Panc1 (cell line): ENCODE measurements around the gene FARP1. TPM values are rescaled to one million over a fixed set of nuclear protein-coding genes. Genes with fewer than 3 reads are reported as not detected.
A peak's percentile ranks its signal among the peaks of the same experiment; 100 is the strongest.

Experiments
- ATAC-seq: fragments of 200-7000 bp; cut with Tn5 transposase; 2 replicates; pipeline ENCODE4 v1.9.1; 2020; ENCODE audit warnings: mild to moderate bottlenecking, moderate library complexity
- BruUV-seq: library from RNA; stranded (reverse); fragments of 400-500 nt; replicated peaks from 2 replicates; lab custom pipeline; 2021; lab: Mats Ljungman, UMichigan
- CTCF ChIA-PET: fragments of 300-600 bp; sonication (Branson Sonifier 250); formaldehyde crosslinking; loops from one replicate; lab custom pipeline; 2022; ENCODE audit warnings: antibody characterized with exemption; lab: Charles Lee
- POLR2A ChIA-PET: fragments of 300-600 bp; sonication (Branson Sonifier 250); formaldehyde crosslinking; loops from one replicate; lab custom pipeline; 2022; ENCODE audit warnings: antibody characterized with exemption; lab: Charles Lee
- DNase-seq: peaks from one replicate; pipeline ENCODE4 v3.0.0-alpha.2; 2010; ENCODE audit warnings: low read depth, low spot score
- H3K27ac ChIP-seq: 2 replicates; pipeline ENCODE4 v1.5.1; 2011; ENCODE audit warnings: mild to moderate bottlenecking, low read length, inconsistent platforms
- H3K27me3 ChIP-seq: fragments of 200-500 bp; sonication (Bioruptor generic); 2 replicates; pipeline ENCODE4 v1.6.0; 2014; ENCODE audit warnings: low read length, inconsistent platforms; ENCODE audit not compliant: control insufficient read depth, insufficient read depth
- H3K36me3 ChIP-seq: fragments of 200-500 bp; sonication (Bioruptor generic); 2 replicates; pipeline ENCODE4 v1.5.1; 2014; ENCODE audit warnings: inconsistent platforms, mild to moderate bottlenecking, low read length, moderate library complexity; ENCODE audit not compliant: control insufficient read depth, insufficient read depth
- H3K4me1 ChIP-seq: 2 replicates; pipeline ENCODE4 v1.5.1; 2011; ENCODE audit warnings: inconsistent platforms, mild to moderate bottlenecking, low read length, moderate library complexity; ENCODE audit not compliant: control insufficient read depth, insufficient read depth
- H3K4me3 ChIP-seq, 2 experiments: 2 replicates each; pipeline ENCODE4 v1.5.1; 2011 to 2012; ENCODE audit warnings: low read depth in 2 of 2, low read length in 2 of 2, mild to moderate bottlenecking in 2 of 2, inconsistent platforms in 1 of 2, moderate library complexity in 1 of 2
- H3K9me3 ChIP-seq: fragments of 200-500 bp; sonication (Bioruptor generic); 2 replicates; pipeline ENCODE4 v1.5.1; 2014; ENCODE audit warnings: low read depth, mild to moderate bottlenecking, inconsistent platforms, low read length, moderate library complexity; ENCODE audit not compliant: control insufficient read depth, insufficient read depth
- CTCF ChIP-seq: fragments of 450-650 bp; IDR thresholded peaks from 2 replicates; pipeline ENCODE4 v1.5.1; 2017; ENCODE audit warnings: mild to moderate bottlenecking
- POLR2AphosphoS5 ChIP-seq: IDR thresholded peaks from 2 replicates; pipeline ENCODE4 v1.6.1; 2012; ENCODE audit warnings: mild to moderate bottlenecking, low read depth, low read length, moderate library complexity
- SIN3A ChIP-seq: IDR thresholded peaks from 2 replicates; pipeline ENCODE4 v1.6.1; 2012; ENCODE audit warnings: low read depth, mild to moderate bottlenecking, low read length, moderate library complexity, borderline replicate concordance; ENCODE audit not compliant: insufficient read depth
- TCF7L2 ChIP-seq: IDR thresholded peaks from 2 replicates; pipeline ENCODE4 v1.6.1; 2011; ENCODE audit warnings: mild to moderate bottlenecking, low read depth, low read length, inconsistent platforms
- in situ Hi-C: cut with HindIII; loops from 2 replicates; pipeline ENCODE4 v1.10.0; 2016; ENCODE audit warnings: low sequenced_read_pairs, low pct_unique_long_range_greater_than_20kb
- intact Hi-C: fragments of 100-400 bp; cut with micrococcal nuclease; formaldehyde crosslinking; loops from one replicate; pipeline ENCODE4 v1.10.0; 2022; ENCODE audit not compliant: unreplicated experiment
- total RNA-seq: library from RNA; stranded (reverse); gene quantifications from one replicate; pipeline ENCODE4 v1.2.1, GENCODE V29; 2021; ENCODE audit not compliant: unreplicated experiment

Gene FARP1
- total RNA-seq, 1 experiment from 2014 or later, result 61.9 TPM

GRCh38 chr13:98447881-98448641 lies 305.2 kb downstream of the FARP1 start:
- intact Hi-C loops (loop anchor here (5.0 kb wide), 2 partner anchors 204 to 224 kb away; no protein-coding TSS in a partner anchor), in situ Hi-C loops (no loop called here)
- no peaks in the 10 kb centered on the region for H3K4me1 ChIP-seq
- TF ChIP-seq TCF7L2 (no peak), POLR2AphosphoS5 (0 out of 2 replicates have a peak, but pooled peaks have one; percentile 23), CTCF (peak; percentile 79)
- CTCF ChIA-PET, result interaction anchor here (0.6 kb wide), 2 partner anchors 250 to 255 kb away, joined by 3 to 4 read pairs; no protein-coding TSS in a partner anchor
- BruUV-seq, result no TSS peak
- H3K27me3 ChIP-seq, result no peaks in the 10 kb centered on the region
- peaks cover 2% of the 10 kb centered on the region; the same call in 1 of the 2 replicates for H3K36me3 ChIP-seq
- ATAC-seq (peak; percentile 60; the same call in 1 of the 2 replicates), DNase-seq (no peak)
- H3K9me3 ChIP-seq, result no peaks in the 10 kb centered on the region
- H3K27ac ChIP-seq, result no peak overlapping the region
- H3K4me3 ChIP-seq, result no peak overlapping the region
- POLR2A ChIA-PET, result no interaction called here

GRCh38 chr13:98448642-98448928 lies 305.7 kb downstream of the FARP1 start:
- in situ Hi-C loops, result no loop called here
- ChIA-PET POLR2A (no interaction called here), CTCF (interaction anchor here (0.6 kb wide), 1 partner anchor 254 kb away, joined by 3 read pairs; no protein-coding TSS in a partner anchor)
- H3K4me3 ChIP-seq, result no peak overlapping the region
- no peak overlapping the region for H3K27ac ChIP-seq
- no peaks in the 10 kb centered on the region for H3K27me3 ChIP-seq
- H3K9me3 ChIP-seq, result no peaks in the 10 kb centered on the region
- BruUV-seq, result no TSS peak
- H3K4me1 ChIP-seq, result no peaks in the 10 kb centered on the region
- peak; percentile 47 for TF ChIP-seq CTCF
- no peak for TF ChIP-seq TCF7L2
- intact Hi-C loops, result loop anchor here (5.0 kb wide), 2 partner anchors 204 to 224 kb away; no protein-coding TSS in a partner anchor
- DNase-seq (no peak), ATAC-seq (no peak)
- peaks cover 2% of the 10 kb centered on the region; the same call in 1 of the 2 replicates for H3K36me3 ChIP-seq

- Histone ChIP-seq H3K4me3 (no peak overlapping the region), H3K4me1 (no peaks in the 10 kb centered on the region), H3K27ac (no peak overlapping the region), H3K36me3 (peaks cover 2% of the 10 kb centered on the region; the same call in 1 of the 2 replicates), H3K9me3 (no peaks in the 10 kb centered on the region), H3K27me3 (no peaks in the 10 kb centered on the region)
- ATAC-seq (no peak), DNase-seq (no peak)
- no TSS peak for BruUV-seq
- CTCF ChIA-PET, result no interaction called here
- POLR2A ChIA-PET, result no interaction called here
- TF ChIP-seq POLR2AphosphoS5 (no peak), SIN3A (no peak), TCF7L2 (no peak), CTCF (no peak)
- in situ Hi-C loops, result no loop called here
- intact Hi-C loops, result loop anchor here (5.0 kb wide), 2 partner anchors 203 to 223 kb away; no protein-coding TSS in a partner anchor
Observed at GRCh38 chr13:98449273-98449672, 306.4 kb downstream of the FARP1 start.
